Measurements from ENCODE around the gene FGF18.

Gene FGF18

GRCh38 chr5:171445644-171446516, 26.4 kb downstream of the FGF18 start:
- no peak for DNase-seq

GRCh38 chr5:171447226-171447625, 27.8 kb downstream of the FGF18 start:
- DNase-seq, result no peak

GRCh38 chr5:171449426-171449825, 30.0 kb downstream of the FGF18 start:
- DNase-seq, result no peak

- DNase-seq, result no peak
These were observed 31.2 kb downstream of the FGF18 start for GRCh38 chr5:171450423-171451331.

- DNase-seq, result no peak
These were observed 32.0 kb downstream of the FGF18 start for GRCh38 chr5:171451421-171451820.

GRCh38 chr5:171453056-171453725, 33.7 kb downstream of the FGF18 start:
- DNase-seq, result no peak

GRCh38 chr5:171453988-171454387, 34.5 kb downstream of the FGF18 start:
- DNase-seq, result no peak

GRCh38 chr5:171454549-171454948, 35.1 kb downstream of the FGF18 start:
- DNase-seq, result no peak

GRCh38 chr5:171455522-171455921, 36.1 kb downstream of the FGF18 start:
- no peak for DNase-seq

- no peak for DNase-seq
These were observed 37.9 kb downstream of the FGF18 start for GRCh38 chr5:171457208-171457981.

GRCh38 chr5:171459839-171460238, 40.4 kb downstream of the FGF18 start:
- DNase-seq, result no peak

GRCh38 chr5:171462136-171462927, 42.9 kb downstream of the FGF18 start:
- no peak for DNase-seq

GRCh38 chr5:171462928-171463861, 43.7 kb downstream of the FGF18 start:
- DNase-seq, result no peak

- no peak for DNase-seq
These were observed 44.4 kb downstream of the FGF18 start for GRCh38 chr5:171463862-171464229.

GRCh38 chr5:171464829-171465228, 45.4 kb downstream of the FGF18 start:
- no peak for DNase-seq

- no peak for DNase-seq
These were observed 47.7 kb downstream of the FGF18 start for GRCh38 chr5:171467107-171467506.

- no peak for DNase-seq
These were observed 49.9 kb downstream of the FGF18 start for GRCh38 chr5:171469326-171469725.

- DNase-seq, result no peak
These were observed 51.0 kb downstream of the FGF18 start for GRCh38 chr5:171470420-171470819.

GRCh38 chr5:171474230-171474813, 54.9 kb downstream of the FGF18 start:
- DNase-seq, result peak; percentile 59

GRCh38 chr5:171475596-171475995, 56.1 kb downstream of the FGF18 start:
- DNase-seq, result no peak

Data from NCI-H1694 treated with DMSO at 0.1 percent for 48 hours (cell line).